Upper lobe of left lung (tissue), 4 donors: ENCODE measurements around the gene OVAAL.

Experiments used
- EP300 ChIP-seq, 4 donors: sonication (generic); formaldehyde crosslinking; IDR thresholded peaks; one replicate each; pipeline ENCODE4 v1.5.1; 2017; ENCODE audit warnings: antibody characterized with exemption in 4 of 4, control low read depth in 2 of 4
- POLR2A ChIP-seq, 4 donors: fragments of 450-650 bp; IDR thresholded peaks; one replicate each; pipeline ENCODE4 v1.5.1; 2016 to 2017; ENCODE audit warnings: antibody characterized with exemption in 4 of 4, mild to moderate bottlenecking in 2 of 4
- TF ChIP-seq, protein P1 (sequence below), 6 experiments: fragments of 450-650 bp in 4 of 6; fragments of 200-600 bp in 2 of 6; sonication (generic) in 2 of 6; IDR thresholded peaks; one replicate each; pipeline ENCODE4 v1.5.1; 2016 to 2019; ENCODE audit warnings: antibody characterized with exemption in 6 of 6

DNA sequence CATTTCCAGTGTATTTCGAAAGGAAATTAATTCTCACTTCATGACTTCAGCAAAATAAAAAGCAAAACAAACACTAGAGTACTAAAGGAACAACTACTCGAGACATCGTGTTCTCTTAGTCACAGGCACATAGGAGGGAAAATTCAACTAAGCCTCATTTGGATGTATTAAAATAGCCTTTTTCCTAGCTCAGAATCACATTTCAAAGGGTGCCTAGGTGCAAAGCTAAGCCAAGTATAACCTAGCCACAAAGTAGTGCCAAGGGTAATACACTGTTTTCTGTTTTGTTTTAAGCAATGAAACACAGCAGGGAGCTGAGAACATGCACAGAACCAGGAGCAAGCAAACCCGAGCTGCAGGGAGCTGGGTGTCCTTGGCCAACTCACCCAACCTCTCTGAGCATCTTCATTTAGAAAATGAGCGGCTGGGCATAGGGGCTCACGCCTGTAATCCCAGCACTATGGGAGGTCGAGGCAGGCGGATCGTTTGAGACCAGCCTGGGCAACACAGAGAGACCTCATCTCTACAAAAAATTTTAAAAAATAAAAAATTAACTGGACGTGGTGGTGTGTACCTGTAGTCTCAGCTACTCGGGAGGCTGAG, 29.8 kb upstream of the OVAAL start:
- TF ChIP-seq, protein P1, sequence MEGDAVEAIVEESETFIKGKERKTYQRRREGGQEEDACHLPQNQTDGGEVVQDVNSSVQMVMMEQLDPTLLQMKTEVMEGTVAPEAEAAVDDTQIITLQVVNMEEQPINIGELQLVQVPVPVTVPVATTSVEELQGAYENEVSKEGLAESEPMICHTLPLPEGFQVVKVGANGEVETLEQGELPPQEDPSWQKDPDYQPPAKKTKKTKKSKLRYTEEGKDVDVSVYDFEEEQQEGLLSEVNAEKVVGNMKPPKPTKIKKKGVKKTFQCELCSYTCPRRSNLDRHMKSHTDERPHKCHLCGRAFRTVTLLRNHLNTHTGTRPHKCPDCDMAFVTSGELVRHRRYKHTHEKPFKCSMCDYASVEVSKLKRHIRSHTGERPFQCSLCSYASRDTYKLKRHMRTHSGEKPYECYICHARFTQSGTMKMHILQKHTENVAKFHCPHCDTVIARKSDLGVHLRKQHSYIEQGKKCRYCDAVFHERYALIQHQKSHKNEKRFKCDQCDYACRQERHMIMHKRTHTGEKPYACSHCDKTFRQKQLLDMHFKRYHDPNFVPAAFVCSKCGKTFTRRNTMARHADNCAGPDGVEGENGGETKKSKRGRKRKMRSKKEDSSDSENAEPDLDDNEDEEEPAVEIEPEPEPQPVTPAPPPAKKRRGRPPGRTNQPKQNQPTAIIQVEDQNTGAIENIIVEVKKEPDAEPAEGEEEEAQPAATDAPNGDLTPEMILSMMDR (IDR thresholded peaks at IDR 0.05) = no peak
- peak in 3 of 4 donors; percentile 33 to 93 (median 63) for TF ChIP-seq EP300 (IDR thresholded peaks at IDR 0.05)
- peak in 1 of 4 donors; percentile 24 for TF ChIP-seq POLR2A (IDR thresholded peaks at IDR 0.05)
